Measurements from ENCODE around the gene MALSU1. TPM values are rescaled to one million over a fixed set of nuclear protein-coding genes. Genes with fewer than 3 reads are reported as not detected.
A peak's percentile ranks its signal among the peaks of the same experiment; 100 is the strongest.

MALSU1 gene
- total RNA-seq, 1 donor from 2014 or later = 62.3 TPM

GRCh38 chr7:23261843-23262452 lies 37.2 kb upstream of the MALSU1 start:
- H3K4me2 ChIP-seq (ENCODE audit: low read length) = no peak overlapping the region
- no peak overlapping the region for H3K27ac ChIP-seq (ENCODE audit: low read depth, low read length)
- no peaks in the 10 kb centered on the region for H3K4me1 ChIP-seq (ENCODE audit: insufficient read depth, low read length)
- no peak overlapping the region for H2AFZ ChIP-seq (ENCODE audit: low read depth, low read length)
- H3K4me3 ChIP-seq (ENCODE audit: insufficient read depth, low read depth, low read length) = no peak overlapping the region
- Mint-ChIP-seq H3K27me3 (ENCODE audit: low read depth, unreplicated experiment) (no peaks in the 10 kb centered on the region), H3K27ac (ENCODE audit: unreplicated experiment) (no peak overlapping the region), H3K4me3 (ENCODE audit: unreplicated experiment) (no peak overlapping the region), H3K4me1 (ENCODE audit: low read depth, unreplicated experiment) (no peaks in the 10 kb centered on the region), H3K36me3 (ENCODE audit: low read depth, unreplicated experiment) (no peaks in the 10 kb centered on the region), H3K9me3 (ENCODE audit: unreplicated experiment) (no peaks in the 10 kb centered on the region)
- no peak for FAIRE-seq
- H4K20me1 ChIP-seq (ENCODE audit: insufficient read depth, low read length) = no peaks in the 10 kb centered on the region
- no peak overlapping the region for H3K9ac ChIP-seq (ENCODE audit: low read length)
- H3K27me3 ChIP-seq (ENCODE audit: insufficient read depth, low read length) = no peaks in the 10 kb centered on the region
- no peaks in the 10 kb centered on the region for H3K9me3 ChIP-seq (ENCODE audit: insufficient read depth, low read depth, low read length)
- DNase-seq (ENCODE audit: low read depth) = peak; percentile 32
- TF ChIP-seq EZH2 (IDR thresholded peaks at IDR 0.05; ENCODE audit: insufficient read depth, low read length) (no peak), CTCF (IDR thresholded peaks at IDR 0.05; ENCODE audit: insufficient read depth, low read depth, low read length) (peak; percentile 89)
- H3K36me3 ChIP-seq (ENCODE audit: insufficient read depth, low read length) = no peaks in the 10 kb centered on the region
- H3K79me2 ChIP-seq (ENCODE audit: insufficient read depth, low read length) = no peaks in the 10 kb centered on the region

DNA sequence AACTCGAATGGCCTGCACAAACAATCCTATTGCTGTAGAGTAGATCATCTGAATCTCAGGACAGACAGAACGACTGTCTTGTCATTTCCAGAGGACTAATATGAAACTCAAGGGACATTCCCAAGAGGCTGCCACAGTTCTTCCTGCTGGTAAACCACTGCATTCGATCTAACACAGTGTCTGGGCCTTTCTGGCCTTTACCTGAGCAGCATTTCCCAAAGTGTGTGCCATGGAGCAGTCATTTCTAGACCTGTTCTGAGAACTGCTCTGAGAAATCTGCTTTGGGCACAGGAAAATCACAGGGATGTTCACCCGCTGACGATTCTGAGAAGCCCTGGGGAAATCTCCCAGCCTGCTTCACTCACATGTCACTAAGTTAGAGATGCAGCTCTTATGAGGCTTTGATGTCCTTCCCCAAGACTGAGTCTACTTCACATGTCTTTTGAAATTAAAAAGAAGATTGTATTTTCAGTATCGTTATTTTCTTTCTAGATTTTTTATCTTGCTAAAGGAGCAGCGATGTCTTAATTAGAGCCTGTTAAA lies 34.2 kb upstream of the MALSU1 start:
- Histone ChIP-seq H4K20me1 (ENCODE audit: insufficient read depth, low read length) (no peaks in the 10 kb centered on the region), H3K9me3 (ENCODE audit: insufficient read depth, low read depth, low read length) (no peaks in the 10 kb centered on the region), H3K4me3 (ENCODE audit: insufficient read depth, low read depth, low read length) (no peak overlapping the region), H2AFZ (ENCODE audit: low read depth, low read length) (no peak overlapping the region), H3K36me3 (ENCODE audit: insufficient read depth, low read length) (no peaks in the 10 kb centered on the region), H3K9ac (ENCODE audit: low read length) (no peak overlapping the region), H3K27ac (ENCODE audit: low read depth, low read length) (no peak overlapping the region), H3K79me2 (ENCODE audit: insufficient read depth, low read length) (no peaks in the 10 kb centered on the region), H3K4me1 (ENCODE audit: insufficient read depth, low read length) (no peaks in the 10 kb centered on the region), H3K4me2 (ENCODE audit: low read length) (no peak overlapping the region), H3K27me3 (ENCODE audit: insufficient read depth, low read length) (peaks cover under 1% of the 10 kb centered on the region)
- Mint-ChIP-seq H3K9me3 (ENCODE audit: unreplicated experiment) (no peaks in the 10 kb centered on the region), H3K27me3 (ENCODE audit: low read depth, unreplicated experiment) (peaks cover 3% of the 10 kb centered on the region), H3K36me3 (ENCODE audit: low read depth, unreplicated experiment) (no peaks in the 10 kb centered on the region), H3K27ac (ENCODE audit: unreplicated experiment) (no peak overlapping the region), H3K4me3 (ENCODE audit: unreplicated experiment) (no peak overlapping the region), H3K4me1 (ENCODE audit: low read depth, unreplicated experiment) (no peaks in the 10 kb centered on the region)
- DNase-seq (ENCODE audit: low read depth) = no peak
- TF ChIP-seq CTCF (IDR thresholded peaks at IDR 0.05; ENCODE audit: insufficient read depth, low read depth, low read length) (no peak), EZH2 (IDR thresholded peaks at IDR 0.05; ENCODE audit: insufficient read depth, low read length) (no peak)
- no peak for FAIRE-seq

DNA sequence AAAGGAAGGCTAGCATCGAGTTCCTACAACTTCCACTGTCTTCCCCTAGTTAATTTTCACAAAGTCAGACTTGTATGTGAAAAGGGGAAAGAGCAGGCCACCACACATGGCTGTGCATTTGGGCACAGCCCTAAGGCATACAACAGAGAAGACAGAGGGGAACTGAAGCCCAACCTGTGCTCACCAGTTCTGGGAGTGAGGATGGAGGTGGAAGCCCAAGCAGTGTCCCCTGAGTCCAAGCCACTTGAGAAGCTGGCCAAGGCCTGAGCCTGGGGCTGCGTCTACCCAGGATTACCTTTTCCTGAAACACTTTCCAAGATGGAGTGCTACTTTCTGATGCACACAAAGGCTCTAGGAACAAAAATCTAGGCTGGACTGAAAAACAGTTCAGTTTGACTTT lies 32.2 kb upstream of the MALSU1 start:
- TF ChIP-seq CTCF (IDR thresholded peaks at IDR 0.05; ENCODE audit: insufficient read depth, low read depth, low read length) (no peak), EZH2 (IDR thresholded peaks at IDR 0.05; ENCODE audit: insufficient read depth, low read length) (no peak)
- H3K4me1 Mint-ChIP-seq (ENCODE audit: low read depth, unreplicated experiment) = no peaks in the 10 kb centered on the region
- Histone ChIP-seq H3K36me3 (ENCODE audit: insufficient read depth, low read length) (no peaks in the 10 kb centered on the region), H3K4me2 (ENCODE audit: low read length) (no peak overlapping the region), H2AFZ (ENCODE audit: low read depth, low read length) (no peak overlapping the region), H3K9ac (ENCODE audit: low read length) (no peak overlapping the region), H4K20me1 (ENCODE audit: insufficient read depth, low read length) (no peaks in the 10 kb centered on the region), H3K79me2 (ENCODE audit: insufficient read depth, low read length) (no peaks in the 10 kb centered on the region), H3K27me3 (ENCODE audit: insufficient read depth, low read length) (peaks cover 15% of the 10 kb centered on the region), H3K4me1 (ENCODE audit: insufficient read depth, low read length) (no peaks in the 10 kb centered on the region), H3K4me3 (ENCODE audit: insufficient read depth, low read depth, low read length) (no peak overlapping the region), H3K9me3 (ENCODE audit: insufficient read depth, low read depth, low read length) (no peaks in the 10 kb centered on the region), H3K27ac (ENCODE audit: low read depth, low read length) (no peak overlapping the region)
- FAIRE-seq (no peak), DNase-seq (ENCODE audit: low read depth) (no peak)
- no peak overlapping the region for H3K27ac Mint-ChIP-seq (ENCODE audit: unreplicated experiment)
- H3K36me3 Mint-ChIP-seq (ENCODE audit: low read depth, unreplicated experiment) = no peaks in the 10 kb centered on the region
- peaks cover 13% of the 10 kb centered on the region for H3K27me3 Mint-ChIP-seq (ENCODE audit: low read depth, unreplicated experiment)
- no peaks in the 10 kb centered on the region for H3K9me3 Mint-ChIP-seq (ENCODE audit: unreplicated experiment)
- no peak overlapping the region for H3K4me3 Mint-ChIP-seq (ENCODE audit: unreplicated experiment)
